ENCODE data around the gene ZNF235.
"Not testable (repeated sequence)": the region's sequence is repeated elsewhere in the genome, so short reads cannot be mapped to it uniquely, and the experiment has no call there.

The ZNF235 gene

GRCh38 chr19:44255705-44256411 is 49.0 kb downstream of the ZNF235 start:
- DNase-seq (ENCODE audit: low read depth), result no peak

- DNase-seq (ENCODE audit: low read depth), result no peak
Measured at GRCh38 chr19:44254496-44254895, 50.3 kb downstream of the ZNF235 start.

GRCh38 chr19:44253392-44253791 is 51.4 kb downstream of the ZNF235 start:
- DNase-seq (ENCODE audit: low read depth), result not testable (repeated sequence)

DNA sequence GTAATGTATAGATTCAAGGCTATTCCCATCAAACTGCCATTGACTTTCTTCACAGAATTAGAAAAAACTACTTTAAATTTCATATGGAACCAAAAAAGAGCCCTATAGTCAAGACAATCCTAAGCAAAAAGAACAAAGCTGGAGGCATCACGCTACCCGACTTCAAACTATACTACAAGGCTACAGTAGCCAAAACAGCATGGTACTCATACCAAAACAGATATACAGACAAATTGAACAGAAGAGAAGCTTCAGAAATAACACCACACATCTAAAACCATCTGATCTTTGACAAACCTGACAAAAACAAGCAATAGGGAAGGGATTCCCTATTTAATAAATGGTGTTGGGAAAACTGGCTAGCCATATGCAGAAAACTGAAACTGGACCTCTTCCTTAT is 52.5 kb downstream of the ZNF235 start:
- DNase-seq (ENCODE audit: low read depth), result not testable (repeated sequence)

GRCh38 chr19:44236384-44236783 is 68.4 kb downstream of the ZNF235 start:
- DNase-seq (ENCODE audit: low read depth), result no peak
